Keratinocyte (primary cell): Measurements from ENCODE around the gene CTRB1. TPM values are rescaled to one million over a fixed set of nuclear protein-coding genes. Genes with fewer than 3 reads are reported as not detected.
A peak's percentile ranks its signal among the peaks of the same experiment; 100 is the strongest.

Experiments
- DNase-seq: peaks from one replicate; pipeline ENCODE4 v3.0.0-alpha.2; 2011; ENCODE audit warnings: low read depth, missing footprints, low spot score
- FAIRE-seq: peaks from 2 replicates; lab custom pipeline; 2011; peaks lifted over from hg19 to GRCh38; lab: Jason Lieb, UNC
- H2AFZ ChIP-seq: 2 replicates; pipeline ENCODE4 v1.6.0; 2012; ENCODE audit warnings: low read length, control low read depth, inconsistent platforms; ENCODE audit not compliant: control insufficient read depth
- H3K27ac ChIP-seq: 2 replicates; pipeline ENCODE4 v1.5.1; 2011; ENCODE audit warnings: low read length; ENCODE audit not compliant: control insufficient read depth, insufficient read depth
- H3K27me3 ChIP-seq: 3 replicates; pipeline ENCODE4 v1.6.0; 2011; ENCODE audit warnings: low read length; ENCODE audit not compliant: control insufficient read depth, insufficient read depth; ENCODE audit errors: extremely low read depth
- H3K36me3 ChIP-seq, 2 experiments: 2 replicates in 1 of 2; 3 replicates in 1 of 2; pipeline ENCODE4 v1.5.1; 2011; ENCODE audit warnings: low read length in 2 of 2, mild to moderate bottlenecking in 1 of 2; ENCODE audit not compliant: control insufficient read depth in 2 of 2, insufficient read depth in 2 of 2; ENCODE audit errors: extremely low read depth in 1 of 2
- H3K4me1 ChIP-seq: 3 replicates; pipeline ENCODE4 v1.5.1; 2011; ENCODE audit warnings: low read length; ENCODE audit not compliant: control insufficient read depth, insufficient read depth; ENCODE audit errors: extremely low read depth
- H3K4me2 ChIP-seq: 3 replicates; pipeline ENCODE4 v1.6.0; 2011; ENCODE audit warnings: low read depth, low read length; ENCODE audit not compliant: control insufficient read depth, insufficient read depth; ENCODE audit errors: extremely low read depth
- H3K4me3 ChIP-seq, 3 experiments: fragments of 200-600 bp in 1 of 3; sonication (generic) in 1 of 3; 2 replicates in 2 of 3; 3 replicates in 1 of 3; pipeline ENCODE4 v1.5.1; 2011 to 2016; ENCODE audit warnings: low read length in 3 of 3, mild to moderate bottlenecking in 3 of 3, control low read depth in 2 of 3, inconsistent platforms in 1 of 3, low read depth in 1 of 3, mixed read lengths in 1 of 3, mixed run types in 1 of 3, moderate library complexity in 1 of 3; ENCODE audit not compliant: control insufficient read depth in 2 of 3, insufficient read depth in 2 of 3; ENCODE audit errors: extremely low read depth in 1 of 3
- H3K79me2 ChIP-seq: 2 replicates; pipeline ENCODE4 v1.6.0; 2012; ENCODE audit warnings: low read length; ENCODE audit not compliant: control insufficient read depth, insufficient read depth
- H3K9ac ChIP-seq: 3 replicates; pipeline ENCODE4 v1.6.0; 2011; ENCODE audit warnings: low read length; ENCODE audit not compliant: control insufficient read depth, insufficient read depth; ENCODE audit errors: extremely low read depth
- H3K9me1 ChIP-seq: 3 replicates; pipeline ENCODE4 v1.6.0; 2011; ENCODE audit warnings: low read length; ENCODE audit not compliant: control insufficient read depth, insufficient read depth; ENCODE audit errors: extremely low read depth
- H3K9me3 ChIP-seq: 2 replicates; pipeline ENCODE4 v1.5.1; 2012; ENCODE audit warnings: low read depth, low read length; ENCODE audit not compliant: control insufficient read depth
- H4K20me1 ChIP-seq: 3 replicates; pipeline ENCODE4 v1.6.0; 2011; ENCODE audit warnings: low read length; ENCODE audit not compliant: control insufficient read depth, insufficient read depth; ENCODE audit errors: extremely low read depth
- EZH2 ChIP-seq: IDR thresholded peaks from one replicate; pipeline ENCODE4 v1.6.1; 2012; ENCODE audit warnings: inconsistent platforms, mild to moderate bottlenecking, low read length, moderate library complexity
- dilution Hi-C: fragments of 300-500 bp; cut with MboI; formaldehyde crosslinking; loops from one replicate; pipeline ENCODE4 v1.7.0; 2020; ENCODE audit warnings: low sequenced_read_pairs; ENCODE audit not compliant: extremely low pct_ligation_motif_present
- polyA plus RNA-seq, 5 experiments: library from polyadenylated mRNA; depleted of rRNA in 3 of 5; stranded (reverse) in 3 of 5; stranded (forward) in 1 of 5; unstranded in 1 of 5; fragments of >200 nt; gene quantifications; 1 replicate in 1 of 5; 2 replicates in 3 of 5; 3 replicates in 1 of 5; pipeline versions ENCODE4 v1.2.1 to v1.2.3, GENCODE V29; 2011 to 2012; ENCODE audit warnings: missing spikeins in 2 of 5, low read depth in 1 of 5, low replicate concordance in 1 of 5
- TF ChIP-seq, protein P1 (sequence below), 3 experiments: IDR thresholded peaks in 1 of 3; conservative IDR thresholded peaks in 1 of 3; optimal IDR thresholded peaks in 1 of 3; 2 replicates in 2 of 3; 3 replicates in 1 of 3; pipeline versions ENCODE3 to v1.5.1; 2011; ENCODE audit warnings: low read length in 3 of 3, mild to moderate bottlenecking in 3 of 3, moderate library complexity in 2 of 3, control low read depth in 1 of 3, inconsistent platforms in 1 of 3; ENCODE audit not compliant: insufficient read depth in 2 of 3; ENCODE audit errors: extremely low read depth in 1 of 3

CTRB1 gene
- polyA plus RNA-seq, 1 donor (not counting 4 experiments of a cell fraction or from before 2014, with no cell fraction given) = not detected

DNA sequence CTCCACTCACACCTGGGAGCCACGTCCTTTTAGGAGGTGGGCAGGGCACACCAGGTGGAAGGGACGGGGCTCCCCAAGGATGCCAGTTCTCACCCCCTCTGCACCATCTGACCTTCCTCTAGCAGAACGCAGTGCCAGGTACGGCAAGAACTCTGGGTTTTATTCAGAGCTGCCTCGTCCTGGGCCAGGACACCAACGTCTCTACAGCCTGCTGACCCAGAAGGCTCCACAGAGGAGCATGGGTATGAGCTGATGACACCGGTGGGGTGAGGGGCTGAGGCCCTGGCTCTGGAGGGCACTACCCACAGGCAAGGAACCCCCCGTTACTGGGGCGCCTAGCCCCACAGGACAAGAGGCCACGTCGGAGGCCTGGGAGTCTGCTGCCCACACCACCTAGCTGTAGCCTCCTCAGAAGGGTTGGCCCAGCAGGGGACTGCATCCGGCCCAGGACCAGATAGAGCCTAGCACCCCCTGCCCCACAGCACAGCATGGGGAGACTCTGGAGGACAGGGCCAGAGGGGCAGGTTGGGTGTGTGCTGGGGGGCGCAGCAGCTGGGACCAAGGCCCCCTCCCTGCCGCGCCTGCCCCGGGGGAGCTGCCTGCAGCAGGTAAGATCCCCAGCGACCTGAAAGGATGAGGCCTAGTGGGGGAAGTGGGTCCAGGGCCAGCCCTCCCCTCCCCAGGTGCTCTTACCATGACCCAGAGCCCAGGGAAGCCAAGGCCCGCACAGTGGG is 18.8 kb downstream of the CTRB1 start:
- no peak overlapping the region for H2AFZ ChIP-seq
- dilution Hi-C loops = loop anchor here (25.0 kb wide), 1 partner anchor 150 kb away; no protein-coding TSS in a partner anchor
- H4K20me1 ChIP-seq = peaks cover 9% of the 10 kb centered on the region
- H3K9me3 ChIP-seq = no peaks in the 10 kb centered on the region
- no peaks in the 10 kb centered on the region for H3K9me1 ChIP-seq
- FAIRE-seq = no peak
- H3K27me3 ChIP-seq = no peaks in the 10 kb centered on the region
- H3K9ac ChIP-seq = no peak overlapping the region
- H3K4me2 ChIP-seq = no peak overlapping the region
- H3K36me3 ChIP-seq = peaks cover 47 to 59% of the 10 kb centered on the region in 2 experiments
- no peak overlapping the region for H3K4me3 ChIP-seq
- TF ChIP-seq EZH2 = no peak
- TF ChIP-seq, protein P1, sequence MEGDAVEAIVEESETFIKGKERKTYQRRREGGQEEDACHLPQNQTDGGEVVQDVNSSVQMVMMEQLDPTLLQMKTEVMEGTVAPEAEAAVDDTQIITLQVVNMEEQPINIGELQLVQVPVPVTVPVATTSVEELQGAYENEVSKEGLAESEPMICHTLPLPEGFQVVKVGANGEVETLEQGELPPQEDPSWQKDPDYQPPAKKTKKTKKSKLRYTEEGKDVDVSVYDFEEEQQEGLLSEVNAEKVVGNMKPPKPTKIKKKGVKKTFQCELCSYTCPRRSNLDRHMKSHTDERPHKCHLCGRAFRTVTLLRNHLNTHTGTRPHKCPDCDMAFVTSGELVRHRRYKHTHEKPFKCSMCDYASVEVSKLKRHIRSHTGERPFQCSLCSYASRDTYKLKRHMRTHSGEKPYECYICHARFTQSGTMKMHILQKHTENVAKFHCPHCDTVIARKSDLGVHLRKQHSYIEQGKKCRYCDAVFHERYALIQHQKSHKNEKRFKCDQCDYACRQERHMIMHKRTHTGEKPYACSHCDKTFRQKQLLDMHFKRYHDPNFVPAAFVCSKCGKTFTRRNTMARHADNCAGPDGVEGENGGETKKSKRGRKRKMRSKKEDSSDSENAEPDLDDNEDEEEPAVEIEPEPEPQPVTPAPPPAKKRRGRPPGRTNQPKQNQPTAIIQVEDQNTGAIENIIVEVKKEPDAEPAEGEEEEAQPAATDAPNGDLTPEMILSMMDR (optimal IDR thresholded peaks at IDR 0.05 in 1 of 3, IDR thresholded peaks at IDR 0.05 in 1 of 3, conservative IDR thresholded peaks at IDR 0.05 in 1 of 3; ENCODE audit: extremely low read depth in 1 of 3, insufficient read depth in 2 of 3, low read length in 3 of 3) = no peak
- H3K4me1 ChIP-seq = peaks cover 27% of the 10 kb centered on the region
- H3K79me2 ChIP-seq = peaks cover 85% of the 10 kb centered on the region
- no peak overlapping the region for H3K27ac ChIP-seq
- DNase-seq = no peak

GRCh38 chr16:75238132-75238852 is 19.5 kb downstream of the CTRB1 start:
- peaks cover 12% of the 10 kb centered on the region for H4K20me1 ChIP-seq
- H3K4me2 ChIP-seq = peak overlapping the region; percentile 17
- H3K79me2 ChIP-seq = peaks cover 90% of the 10 kb centered on the region
- no peaks in the 10 kb centered on the region for H3K9me3 ChIP-seq
- H3K9ac ChIP-seq = peak overlapping the region; percentile 41
- H3K27me3 ChIP-seq = no peaks in the 10 kb centered on the region
- H3K27ac ChIP-seq = peak overlapping the region; percentile 40
- peaks cover 50 to 63% of the 10 kb centered on the region in 2 experiments for H3K36me3 ChIP-seq
- no peak for DNase-seq
- H3K4me1 ChIP-seq = peaks cover 27% of the 10 kb centered on the region
- no peak overlapping the region for H3K4me3 ChIP-seq
- H2AFZ ChIP-seq = no peak overlapping the region
- dilution Hi-C loops = loop anchor here (25.0 kb wide), 1 partner anchor 149 kb away; no protein-coding TSS in a partner anchor
- TF ChIP-seq, protein P1 (optimal IDR thresholded peaks at IDR 0.05 in 1 of 3, IDR thresholded peaks at IDR 0.05 in 1 of 3, conservative IDR thresholded peaks at IDR 0.05 in 1 of 3; ENCODE audit: extremely low read depth in 1 of 3, insufficient read depth in 2 of 3, low read length in 3 of 3) = no peak
- TF ChIP-seq EZH2 = no peak
- FAIRE-seq = no peak
- H3K9me1 ChIP-seq = no peaks in the 10 kb centered on the region
